Hematopoietic multipotent progenitor cell treated with erythropoietin and hydrocortisone succinate and interleukin-3 and kit ligand, for 6 days (in vitro differentiated cells): Measurements from ENCODE around the gene HAUS6.
"Not testable (repeated sequence)": the region's sequence is repeated elsewhere in the genome, so short reads cannot be mapped to it uniquely, and the experiment has no call there.

Experiments used
- DNase-seq: peaks from one replicate; pipeline ENCODE4 v3.0.0-alpha.2; 2015

Gene HAUS6

GRCh38 chr9:19036611-19037010, 66.1 kb downstream of the HAUS6 start:
- peak; percentile 4 for DNase-seq

GRCh38 chr9:19033015-19033414, 69.7 kb downstream of the HAUS6 start, which contains the start of gene SAXO1:
Gene SAXO1, minus strand, starts transcription at chr9:19033209. Its CDS starts 301 bp downstream, at chr9:19032908.
- no peak for DNase-seq

GRCh38 chr9:19032406-19032805, 70.3 kb downstream of the HAUS6 start:
- no peak for DNase-seq

- DNase-seq, result no peak
Measured at GRCh38 chr9:19030899-19031298, 71.8 kb downstream of the HAUS6 start.

DNA sequence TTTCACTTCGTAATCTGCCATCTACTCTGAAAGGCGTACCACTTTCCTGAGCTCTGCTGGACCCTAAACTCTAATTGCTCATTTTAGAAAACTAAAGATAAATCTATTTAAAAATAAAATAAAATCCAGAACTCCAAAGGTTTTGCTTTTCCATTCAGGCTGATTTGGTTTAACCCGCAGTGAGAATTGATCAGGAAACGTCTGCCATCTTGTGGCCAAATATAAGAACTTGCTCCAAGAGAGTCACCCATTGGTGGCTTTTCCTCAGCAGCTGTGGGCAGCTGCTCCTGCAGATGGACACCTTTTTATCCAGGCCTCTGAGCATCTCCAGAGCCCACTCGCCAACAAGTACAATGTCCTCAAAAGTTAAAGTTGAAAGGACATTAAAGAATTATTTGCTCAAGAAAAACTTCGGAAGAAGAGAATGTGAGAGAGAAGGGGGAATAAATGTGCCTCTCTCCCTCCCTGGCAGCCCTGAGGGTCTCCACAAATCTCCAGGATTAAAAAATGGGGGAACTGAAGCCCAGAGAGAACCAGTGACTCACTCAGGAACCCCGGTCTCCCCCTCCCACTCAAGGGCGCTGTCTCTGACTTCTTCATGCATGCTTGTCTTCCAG, 73.8 kb downstream of the HAUS6 start:
- peak; percentile 83 for DNase-seq

DNA sequence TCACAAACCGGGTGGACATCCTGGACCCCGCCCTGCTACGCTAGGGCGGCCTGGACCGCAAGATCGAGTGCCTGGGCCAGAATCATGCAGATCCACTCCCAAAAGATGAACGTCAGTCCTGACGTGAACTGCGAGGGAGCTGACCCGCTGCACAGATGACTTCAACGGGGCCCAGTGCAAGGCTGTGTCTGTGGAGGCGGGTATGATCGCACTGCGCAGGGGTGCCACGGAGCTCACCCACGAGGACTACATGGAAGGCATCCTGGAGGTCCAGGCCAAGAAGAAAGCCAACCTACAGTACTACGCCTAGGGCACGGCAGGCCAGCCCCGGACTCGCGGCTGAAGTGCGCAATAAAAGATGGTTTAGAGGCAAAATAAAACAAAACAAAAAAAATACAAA, 74.9 kb downstream of the HAUS6 start:
- DNase-seq, result no peak

- no peak for DNase-seq
Measured at GRCh38 chr9:19026375-19026774, 76.3 kb downstream of the HAUS6 start.

GRCh38 chr9:19023078-19023477, 79.6 kb downstream of the HAUS6 start:
- no peak for DNase-seq

DNA sequence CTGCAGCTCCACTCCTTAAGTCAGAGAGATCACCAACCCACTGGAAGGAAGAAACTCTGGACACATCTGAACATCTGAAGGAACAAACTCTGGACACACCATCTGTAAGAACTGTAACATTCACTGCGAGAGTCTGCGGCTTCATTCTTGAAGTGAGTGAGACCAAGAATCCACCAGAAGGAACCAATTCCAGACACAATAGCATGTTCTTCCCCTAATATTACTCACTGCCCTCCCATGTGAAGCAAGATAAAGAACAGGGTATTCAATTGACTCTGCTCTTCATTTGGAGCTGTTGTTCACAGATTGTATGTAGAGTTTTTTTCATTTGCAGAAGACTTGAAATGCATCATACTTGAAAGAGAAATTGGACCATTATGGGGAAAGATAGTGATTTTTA, 80.5 kb downstream of the HAUS6 start:
- no peak for DNase-seq

DNA sequence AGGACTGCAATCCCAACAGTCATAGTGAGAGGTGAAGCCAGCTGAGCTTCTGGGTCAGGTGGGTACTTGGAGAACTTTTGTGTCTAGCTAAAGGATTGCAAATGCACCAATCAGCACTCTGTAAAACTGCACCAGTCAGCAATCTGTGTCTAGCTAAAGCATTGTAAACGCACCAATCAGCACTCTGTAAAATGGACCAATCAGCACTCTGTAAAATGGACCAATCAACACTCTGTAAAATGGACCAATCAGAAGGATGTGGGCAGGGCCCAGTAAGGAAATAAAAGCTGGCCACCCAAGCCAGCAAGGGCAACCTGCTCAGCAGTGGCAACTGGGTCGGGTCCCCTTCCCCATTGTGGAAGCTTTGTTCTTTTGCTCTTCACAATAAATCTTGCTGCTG, 81.1 kb downstream of the HAUS6 start:
- DNase-seq, result not testable (repeated sequence)

GRCh38 chr9:19020886-19021455, 81.7 kb downstream of the HAUS6 start:
- DNase-seq, result peak; percentile 21

- no peak for DNase-seq
Measured at GRCh38 chr9:19018201-19018600, 84.5 kb downstream of the HAUS6 start.

- no peak for DNase-seq
Measured at GRCh38 chr9:19009391-19009965, 93.2 kb downstream of the HAUS6 start.
